ENCODE data around the gene TBL3. TPM values are rescaled to one million over a fixed set of nuclear protein-coding genes. Genes with fewer than 3 reads are reported as not detected.

Gene TBL3
- total RNA-seq, 1 donor = 26.1 TPM

GRCh38 chr16:1997494-1998359 is 25.9 kb downstream of the TBL3 start:
- DNase-seq (ENCODE audit: insufficient read length, low spot score, missing footprints) = no peak
- Histone ChIP-seq H3K4me1 (ENCODE audit: insufficient read depth, low read length) (no peaks in the 10 kb centered on the region), H3K27me3 (ENCODE audit: insufficient read depth, low read length) (no peaks in the 10 kb centered on the region), H2AFZ (ENCODE audit: low read length) (no peak overlapping the region), H4K20me1 (ENCODE audit: insufficient read depth, low read length) (peaks cover 9% of the 10 kb centered on the region), H3K4me3 (ENCODE audit: insufficient read depth, low read length) (no peak overlapping the region), H3K27ac (ENCODE audit: low read depth, low read length) (no peak overlapping the region), H3K9me3 (ENCODE audit: low read depth, low read length) (no peaks in the 10 kb centered on the region), H3K4me2 (ENCODE audit: insufficient read depth, low read length) (no peak overlapping the region), H3K79me2 (ENCODE audit: insufficient read depth, low read length) (peaks cover 17% of the 10 kb centered on the region), H3K36me3 (ENCODE audit: insufficient read depth, low read length) (peaks cover 44% of the 10 kb centered on the region)
- TF ChIP-seq, protein P1, sequence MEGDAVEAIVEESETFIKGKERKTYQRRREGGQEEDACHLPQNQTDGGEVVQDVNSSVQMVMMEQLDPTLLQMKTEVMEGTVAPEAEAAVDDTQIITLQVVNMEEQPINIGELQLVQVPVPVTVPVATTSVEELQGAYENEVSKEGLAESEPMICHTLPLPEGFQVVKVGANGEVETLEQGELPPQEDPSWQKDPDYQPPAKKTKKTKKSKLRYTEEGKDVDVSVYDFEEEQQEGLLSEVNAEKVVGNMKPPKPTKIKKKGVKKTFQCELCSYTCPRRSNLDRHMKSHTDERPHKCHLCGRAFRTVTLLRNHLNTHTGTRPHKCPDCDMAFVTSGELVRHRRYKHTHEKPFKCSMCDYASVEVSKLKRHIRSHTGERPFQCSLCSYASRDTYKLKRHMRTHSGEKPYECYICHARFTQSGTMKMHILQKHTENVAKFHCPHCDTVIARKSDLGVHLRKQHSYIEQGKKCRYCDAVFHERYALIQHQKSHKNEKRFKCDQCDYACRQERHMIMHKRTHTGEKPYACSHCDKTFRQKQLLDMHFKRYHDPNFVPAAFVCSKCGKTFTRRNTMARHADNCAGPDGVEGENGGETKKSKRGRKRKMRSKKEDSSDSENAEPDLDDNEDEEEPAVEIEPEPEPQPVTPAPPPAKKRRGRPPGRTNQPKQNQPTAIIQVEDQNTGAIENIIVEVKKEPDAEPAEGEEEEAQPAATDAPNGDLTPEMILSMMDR (IDR thresholded peaks at IDR 0.05; ENCODE audit: extremely low read depth, low read depth, low read length) = no peak

DNA sequence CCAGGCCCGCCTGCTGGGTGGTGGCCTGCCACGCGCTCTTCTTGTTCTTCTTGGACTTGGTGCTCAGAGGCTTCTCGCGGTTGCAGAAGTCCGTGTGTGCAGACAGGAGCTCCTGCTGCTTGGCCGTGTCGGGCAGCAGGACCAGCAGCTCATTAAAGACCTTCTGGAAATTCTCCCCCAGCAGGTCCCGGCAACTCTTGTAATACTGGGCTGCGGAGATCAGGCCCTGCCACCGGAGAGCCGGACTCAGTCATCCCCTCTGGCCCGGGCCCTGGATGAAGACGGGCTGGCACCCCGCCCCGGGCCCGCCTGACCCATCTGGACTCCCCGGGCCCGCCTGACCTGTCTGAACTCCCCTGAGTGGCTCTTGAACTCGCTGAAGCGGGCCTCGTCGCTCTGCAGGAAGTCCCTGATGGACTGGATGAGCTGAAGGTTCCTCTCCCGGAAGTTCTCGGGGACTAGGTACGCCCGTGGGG is 26.5 kb downstream of the TBL3 start:
- H3K36me3 ChIP-seq (ENCODE audit: insufficient read depth, low read length) = peaks cover 50% of the 10 kb centered on the region
- no peak overlapping the region for H3K27ac ChIP-seq (ENCODE audit: low read depth, low read length)
- no peak overlapping the region for H2AFZ ChIP-seq (ENCODE audit: low read length)
- H3K9me3 ChIP-seq (ENCODE audit: low read depth, low read length) = no peaks in the 10 kb centered on the region
- H3K4me2 ChIP-seq (ENCODE audit: insufficient read depth, low read length) = no peak overlapping the region
- TF ChIP-seq, protein P1 (IDR thresholded peaks at IDR 0.05; ENCODE audit: extremely low read depth, low read depth, low read length) = no peak
- H3K4me3 ChIP-seq (ENCODE audit: insufficient read depth, low read length) = no peak overlapping the region
- no peak for DNase-seq (ENCODE audit: insufficient read length, low spot score, missing footprints)
- H3K27me3 ChIP-seq (ENCODE audit: insufficient read depth, low read length) = no peaks in the 10 kb centered on the region
- peaks cover 24% of the 10 kb centered on the region for H3K79me2 ChIP-seq (ENCODE audit: insufficient read depth, low read length)
- peaks cover 16% of the 10 kb centered on the region for H4K20me1 ChIP-seq (ENCODE audit: insufficient read depth, low read length)
- H3K4me1 ChIP-seq (ENCODE audit: insufficient read depth, low read length) = no peaks in the 10 kb centered on the region

GRCh38 chr16:1998852-1999801 is 27.3 kb downstream of the TBL3 start:
- Histone ChIP-seq H3K4me2 (ENCODE audit: insufficient read depth, low read length) (no peak overlapping the region), H2AFZ (ENCODE audit: low read length) (no peak overlapping the region), H3K9me3 (ENCODE audit: low read depth, low read length) (no peaks in the 10 kb centered on the region), H3K4me3 (ENCODE audit: insufficient read depth, low read length) (no peak overlapping the region), H3K27me3 (ENCODE audit: insufficient read depth, low read length) (no peaks in the 10 kb centered on the region), H3K27ac (ENCODE audit: low read depth, low read length) (no peak overlapping the region), H4K20me1 (ENCODE audit: insufficient read depth, low read length) (peaks cover 23% of the 10 kb centered on the region), H3K4me1 (ENCODE audit: insufficient read depth, low read length) (peaks cover 2% of the 10 kb centered on the region), H3K79me2 (ENCODE audit: insufficient read depth, low read length) (peaks cover 31% of the 10 kb centered on the region), H3K36me3 (ENCODE audit: insufficient read depth, low read length) (peaks cover 53% of the 10 kb centered on the region)
- no peak for DNase-seq (ENCODE audit: insufficient read length, low spot score, missing footprints)
- TF ChIP-seq, protein P1 (IDR thresholded peaks at IDR 0.05; ENCODE audit: extremely low read depth, low read depth, low read length) = no peak

Data from osteoblast (primary cell).